Ramos (cell line): ENCODE data around the gene EPHB4.

ENCODE experiments used
- in situ Hi-C: fragments of 300-500 bp; cut with MboI; formaldehyde crosslinking; loops from one replicate; pipeline ENCODE4 v1.14.3; 2022; ENCODE audit warnings: low sequenced_read_pairs; ENCODE audit not compliant: unreplicated experiment

Gene EPHB4

DNA sequence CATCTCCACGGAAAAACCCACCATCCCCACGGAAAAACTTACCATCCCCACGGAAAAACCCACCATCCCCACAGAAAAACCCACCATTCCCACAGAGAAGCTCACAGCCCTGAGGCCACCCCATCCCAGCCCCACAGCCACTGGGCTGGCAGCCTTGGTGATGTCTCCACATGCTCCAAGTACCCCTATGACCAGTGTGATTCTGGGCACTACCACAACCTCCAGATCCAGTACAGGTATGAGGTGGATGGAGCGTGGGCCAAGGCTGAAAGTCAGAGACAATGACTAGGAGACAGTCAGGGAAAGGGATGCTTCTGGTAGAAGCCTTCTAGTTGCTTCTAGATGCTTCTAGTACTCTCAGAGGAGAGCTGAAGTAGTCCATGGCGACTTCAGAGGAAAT lies 74.3 kb downstream of the EPHB4 start:
- in situ Hi-C loops, result no loop called here
